Left lung (tissue), 10 donors: Measurements from ENCODE around the gene EHMT1. TPM values are rescaled to one million over a fixed set of nuclear protein-coding genes. Genes with fewer than 3 reads are reported as not detected.

ENCODE experiments used
- ATAC-seq: fragments of 200-7000 bp; cut with Tn5 transposase; one replicate; pipeline ENCODE4 v1.9.1; 2020; ENCODE audit warnings: moderate library complexity
- DNase-seq, 4 donors: peaks; one replicate each; pipeline ENCODE4 v3.0.0-alpha.2; 2013 to 2020
- H3K27ac ChIP-seq, 2 donors: fragments of 200-600 bp; sonication (generic) in 1 of 2; one replicate each; pipeline versions ENCODE4 v1.5.0 to v1.8.0; 2020 to 2021
- H3K27me3 ChIP-seq, 2 donors: fragments of 200-600 bp; sonication (generic) in 1 of 2; one replicate each; pipeline versions ENCODE4 v1.5.0 to v1.8.0; 2020 to 2021
- H3K36me3 ChIP-seq, 2 donors: fragments of 200-600 bp; sonication (generic) in 1 of 2; one replicate each; pipeline versions ENCODE4 v1.5.0 to v1.8.0; 2020 to 2021
- H3K4me1 ChIP-seq, 2 donors: fragments of 200-600 bp; one replicate each; pipeline ENCODE4 v1.8.0; 2021
- H3K4me3 ChIP-seq, 2 donors: fragments of 200-600 bp; sonication (generic) in 1 of 2; one replicate each; pipeline versions ENCODE4 v1.5.0 to v1.8.0; 2020 to 2021; ENCODE audit warnings: mild to moderate bottlenecking in 1 of 2
- H3K9me3 ChIP-seq, 2 donors: fragments of 200-600 bp; sonication (generic) in 1 of 2; one replicate each; pipeline versions ENCODE4 v1.5.0 to v1.8.0; 2020 to 2021
- CTCF ChIP-seq, 2 donors: fragments of 200-600 bp; sonication (generic) in 1 of 2; IDR thresholded peaks; one replicate each; pipeline versions ENCODE4 v1.5.0 to v1.8.0; 2021; ENCODE audit warnings: antibody characterized with exemption in 2 of 2
- intact Hi-C, 2 donors: fragments of 100-400 bp; cut with DNase I; formaldehyde crosslinking; loops; one replicate each; pipeline versions ENCODE4 v1.11.2 to v1.14.2; 2022
- polyA plus RNA-seq, 6 donors: library from polyadenylated mRNA; unstranded; fragments of 120-200 nt; gene quantifications; one replicate each; pipeline ENCODE4 v1.2.1, GENCODE V29; 2013; ENCODE audit not compliant: insufficient read length in 6 of 6
- total RNA-seq, 2 donors: library from RNA; stranded (reverse); fragmentation: NEBNext Ultra II Directional; extraction: Animal tissue kit (Norgen Biotek cat#: 25700); gene quantifications; one replicate each; pipeline ENCODE4 v1.2.1, GENCODE V29; 2021
- donor health status: DM: no; HTN: yes; CAD: no.
- donor health status: DM: no; HTN: no; CAD: no.

EHMT1 gene
- total and polyA plus RNA-seq, 8 donors, result 71.5 to 92.7 (median 82.7) TPM

GRCh38 chr9:137823986-137824771, 205.4 kb downstream of the EHMT1 start:
- TF ChIP-seq CTCF (IDR thresholded peaks at IDR 0.05), result no peak
- DNase-seq, result no peak
- intact Hi-C loops, result no loop called here
- no peaks in the 10 kb centered on the region for H3K9me3 ChIP-seq
- peaks cover 0 to 95% of the 10 kb centered on the region in 2 donors for H3K36me3 ChIP-seq
- no peak overlapping the region for H3K4me3 ChIP-seq
- H3K4me1 ChIP-seq, result no peaks in the 10 kb centered on the region
- H3K27ac ChIP-seq, result no peak overlapping the region
- no peaks in the 10 kb centered on the region for H3K27me3 ChIP-seq
- no peak for ATAC-seq

- peaks cover 0 to 97% of the 10 kb centered on the region in 2 donors for H3K36me3 ChIP-seq
- TF ChIP-seq CTCF (IDR thresholded peaks at IDR 0.05), result no peak
- intact Hi-C loops, result no loop called here
- no peak for DNase-seq
- no peaks in the 10 kb centered on the region for H3K4me1 ChIP-seq
- H3K27me3 ChIP-seq, result no peaks in the 10 kb centered on the region
- no peak for ATAC-seq
- H3K9me3 ChIP-seq, result no peaks in the 10 kb centered on the region
- no peak overlapping the region for H3K27ac ChIP-seq
- H3K4me3 ChIP-seq, result no peak overlapping the region
Observed at GRCh38 chr9:137825324-137825989, 206.7 kb downstream of the EHMT1 start.

GRCh38 chr9:137827908-137828526, 209.2 kb downstream of the EHMT1 start:
- ATAC-seq (no peak), DNase-seq (no peak)
- intact Hi-C loops, result no loop called here
- Histone ChIP-seq H3K27me3 (no peaks in the 10 kb centered on the region), H3K36me3 (peaks cover 0 to 97% of the 10 kb centered on the region in 2 donors), H3K9me3 (no peaks in the 10 kb centered on the region), H3K4me1 (no peaks in the 10 kb centered on the region), H3K4me3 (no peak overlapping the region), H3K27ac (no peak overlapping the region)
- TF ChIP-seq CTCF (IDR thresholded peaks at IDR 0.05), result no peak

GRCh38 chr9:137828527-137829259, 209.9 kb downstream of the EHMT1 start:
- ATAC-seq, result peak; percentile 51
- Histone ChIP-seq H3K4me3 (no peak overlapping the region), H3K27ac (no peak overlapping the region), H3K36me3 (peaks cover 0 to 100% of the 10 kb centered on the region in 2 donors), H3K4me1 (no peaks in the 10 kb centered on the region), H3K27me3 (no peaks in the 10 kb centered on the region), H3K9me3 (no peaks in the 10 kb centered on the region)
- TF ChIP-seq CTCF (IDR thresholded peaks at IDR 0.05), result no peak
- intact Hi-C loops, result no loop called here
- DNase-seq, result peak in 2 of 4 donors; percentile 12 to 47
